Astrocyte (in vitro differentiated cells and primary cell): ENCODE results near the gene IKBIP. TPM values are rescaled to one million over a fixed set of nuclear protein-coding genes. Genes with fewer than 3 reads are reported as not detected.

Experiments
- DNase-seq: peaks from one replicate; pipeline ENCODE4 v3.0.0-alpha.2; 2010; ENCODE audit warnings: low read depth
- FAIRE-seq: peaks from 2 replicates; lab custom pipeline; 2011; peaks lifted over from hg19 to GRCh38; lab: Jason Lieb, UNC
- H2AFZ ChIP-seq: 2 replicates; pipeline ENCODE4 v1.6.0; 2012; ENCODE audit warnings: low read depth, low read length, inconsistent platforms
- H3K27ac ChIP-seq: 2 replicates; pipeline ENCODE4 v1.5.1; 2011; ENCODE audit warnings: low read depth, low read length, inconsistent platforms
- H3K27me3 ChIP-seq: 2 replicates; pipeline ENCODE4 v1.6.0; 2011; ENCODE audit warnings: low read length, inconsistent platforms; ENCODE audit not compliant: insufficient read depth
- H3K36me3 ChIP-seq: 2 replicates; pipeline ENCODE4 v1.5.1; 2011; ENCODE audit warnings: low read length, inconsistent platforms; ENCODE audit not compliant: insufficient read depth
- H3K4me1 ChIP-seq: 2 replicates; pipeline ENCODE4 v1.5.1; 2011; ENCODE audit warnings: low read length, inconsistent platforms; ENCODE audit not compliant: insufficient read depth
- H3K4me2 ChIP-seq: 2 replicates; pipeline ENCODE4 v1.6.0; 2012; ENCODE audit warnings: low read length, inconsistent platforms
- H3K4me3 ChIP-seq: 2 replicates; pipeline ENCODE4 v1.5.1; 2011; ENCODE audit warnings: low read depth, mild to moderate bottlenecking, low read length, inconsistent platforms; ENCODE audit not compliant: insufficient read depth
- H3K79me2 ChIP-seq: 2 replicates; pipeline ENCODE4 v1.6.0; 2012; ENCODE audit warnings: mild to moderate bottlenecking, low read length, inconsistent platforms; ENCODE audit not compliant: insufficient read depth
- H3K9ac ChIP-seq: 2 replicates; pipeline ENCODE4 v1.6.0; 2012; ENCODE audit warnings: mild to moderate bottlenecking, low read length, inconsistent platforms
- H3K9me3 ChIP-seq: 2 replicates; pipeline ENCODE4 v1.5.1; 2012; ENCODE audit warnings: low read depth, mild to moderate bottlenecking, low read length, inconsistent platforms; ENCODE audit not compliant: insufficient read depth
- H4K20me1 ChIP-seq: 2 replicates; pipeline ENCODE4 v1.6.0; 2012; ENCODE audit warnings: low read length, inconsistent platforms; ENCODE audit not compliant: insufficient read depth
- H3K27ac Mint-ChIP-seq: one replicate; pipeline ENCODE4 v1.8.0; 2021; ENCODE audit warnings: mild to moderate bottlenecking, mixed read lengths; ENCODE audit not compliant: unreplicated experiment
- H3K27me3 Mint-ChIP-seq: one replicate; pipeline ENCODE4 v1.8.0; 2021; ENCODE audit warnings: low read depth, mixed read lengths; ENCODE audit not compliant: unreplicated experiment
- H3K36me3 Mint-ChIP-seq: one replicate; pipeline ENCODE4 v1.8.0; 2021; ENCODE audit warnings: low read depth, mixed read lengths; ENCODE audit not compliant: unreplicated experiment
- H3K4me1 Mint-ChIP-seq: one replicate; pipeline ENCODE4 v1.8.0; 2021; ENCODE audit warnings: low read depth, mixed read lengths; ENCODE audit not compliant: unreplicated experiment
- H3K4me3 Mint-ChIP-seq: one replicate; pipeline ENCODE4 v1.8.0; 2021; ENCODE audit warnings: mild to moderate bottlenecking, moderate library complexity, mixed read lengths; ENCODE audit not compliant: unreplicated experiment
- H3K9me3 Mint-ChIP-seq: one replicate; pipeline ENCODE4 v1.8.0; 2021; ENCODE audit warnings: mild to moderate bottlenecking, mixed read lengths; ENCODE audit not compliant: unreplicated experiment
- CTCF ChIP-seq: IDR thresholded peaks from 2 replicates; pipeline ENCODE4 v1.5.1; 2011; ENCODE audit warnings: low read depth, mild to moderate bottlenecking, inconsistent platforms, low read length, moderate library complexity; ENCODE audit not compliant: insufficient read depth
- EZH2 ChIP-seq: IDR thresholded peaks from 2 replicates; pipeline ENCODE4 v1.6.1; 2012; ENCODE audit warnings: mild to moderate bottlenecking, low read length, inconsistent platforms; ENCODE audit not compliant: insufficient read depth
- total RNA-seq: library from RNA; stranded (reverse); gene quantifications from 2 replicates; pipeline ENCODE4 v1.2.1, GENCODE V29; 2021

The IKBIP gene
- total RNA-seq, 1 donor from 2014 or later = 126 TPM

GRCh38 chr12:98656289-98657101 is 11.9 kb upstream of the IKBIP start:
- H3K27me3 Mint-ChIP-seq = no peaks in the 10 kb centered on the region
- FAIRE-seq = peak; percentile 73
- H3K4me1 Mint-ChIP-seq = peaks cover 8% of the 10 kb centered on the region

GRCh38 chr12:98653866-98654493 is 9.4 kb upstream of the IKBIP start:
- no peak overlapping the region for H3K9ac ChIP-seq
- no peak overlapping the region for H3K27ac ChIP-seq
- peaks cover 14% of the 10 kb centered on the region for H3K79me2 ChIP-seq
- H3K4me3 Mint-ChIP-seq = peak overlapping the region; percentile 24
- no peaks in the 10 kb centered on the region for H3K9me3 ChIP-seq
- H3K9me3 Mint-ChIP-seq = no peaks in the 10 kb centered on the region
- TF ChIP-seq CTCF = peak; percentile 59
- no peak for TF ChIP-seq EZH2
- H3K36me3 Mint-ChIP-seq = peaks cover 14% of the 10 kb centered on the region
- H3K27me3 Mint-ChIP-seq = no peaks in the 10 kb centered on the region
- H4K20me1 ChIP-seq = no peaks in the 10 kb centered on the region
- H3K4me3 ChIP-seq = no peak overlapping the region
- no peak overlapping the region for H3K27ac Mint-ChIP-seq
- H3K4me2 ChIP-seq = no peak overlapping the region
- H3K4me1 Mint-ChIP-seq = peaks cover 8% of the 10 kb centered on the region
- no peak overlapping the region for H2AFZ ChIP-seq
- peak; percentile 31 for DNase-seq
- H3K4me1 ChIP-seq = no peaks in the 10 kb centered on the region
- H3K27me3 ChIP-seq = no peaks in the 10 kb centered on the region
- H3K36me3 ChIP-seq = peaks cover 20% of the 10 kb centered on the region
- FAIRE-seq = peak; percentile 26

More at GRCh38 chr12:98656289-98657101, 11.9 kb upstream of the IKBIP start:
- Histone ChIP-seq H3K9ac (no peak overlapping the region), H2AFZ (no peak overlapping the region), H3K4me2 (no peak overlapping the region), H3K4me3 (no peak overlapping the region), H3K27me3 (no peaks in the 10 kb centered on the region), H3K27ac (no peak overlapping the region), H4K20me1 (no peaks in the 10 kb centered on the region), H3K4me1 (no peaks in the 10 kb centered on the region), H3K9me3 (no peaks in the 10 kb centered on the region), H3K79me2 (peaks cover 2% of the 10 kb centered on the region), H3K36me3 (peaks cover 19% of the 10 kb centered on the region)
- Mint-ChIP-seq H3K27ac (no peak overlapping the region), H3K36me3 (peaks cover 12% of the 10 kb centered on the region), H3K4me3 (no peak overlapping the region), H3K9me3 (no peaks in the 10 kb centered on the region)
- TF ChIP-seq EZH2 (no peak), CTCF (no peak)
- DNase-seq = no peak

- no peak for TF ChIP-seq CTCF
- no peaks in the 10 kb centered on the region for H3K27me3 ChIP-seq
- H3K4me1 Mint-ChIP-seq = peaks cover under 1% of the 10 kb centered on the region
- no peaks in the 10 kb centered on the region for H3K27me3 Mint-ChIP-seq
- H3K36me3 ChIP-seq = peaks cover 25% of the 10 kb centered on the region
- FAIRE-seq (no peak), DNase-seq (no peak)
- H3K79me2 ChIP-seq = peaks cover 37% of the 10 kb centered on the region
- H4K20me1 ChIP-seq = peaks cover 11% of the 10 kb centered on the region
- no peak overlapping the region for H2AFZ ChIP-seq
- H3K4me2 ChIP-seq = no peak overlapping the region
- H3K36me3 Mint-ChIP-seq = peaks cover 7% of the 10 kb centered on the region
- no peak overlapping the region for H3K27ac ChIP-seq
- no peaks in the 10 kb centered on the region for H3K4me1 ChIP-seq
- H3K4me3 ChIP-seq = no peak overlapping the region
- no peak overlapping the region for H3K27ac Mint-ChIP-seq
- H3K4me3 Mint-ChIP-seq = no peak overlapping the region
- no peaks in the 10 kb centered on the region for H3K9me3 ChIP-seq
- H3K9ac ChIP-seq = no peak overlapping the region
- H3K9me3 Mint-ChIP-seq = no peaks in the 10 kb centered on the region
These were observed 6.7 kb upstream of the IKBIP start for GRCh38 chr12:98651328-98651727.
